ENCODE measurements around the gene NUCB1. TPM values are rescaled to one million over a fixed set of nuclear protein-coding genes. Genes with fewer than 3 reads are reported as not detected.

NUCB1 gene
- total RNA-seq, 1 donor from 2014 or later, result 310 TPM

GRCh38 chr19:48955308-48955958, 55.3 kb downstream of the NUCB1 start:
- TF ChIP-seq CTCF (IDR thresholded peaks at IDR 0.05), result no peak
- DNase-seq (no peak), ATAC-seq (no peak)
- intact Hi-C loops (cut with DNase I), result no loop called here
- Histone ChIP-seq H3K9me3 (no peaks in the 10 kb centered on the region), H3K27ac (peak overlapping the region; percentile 92), H3K4me3 (peak overlapping the region; percentile 100), H3K36me3 (peaks cover 11% of the 10 kb centered on the region), H3K27me3 (ENCODE audit: low read depth) (no peaks in the 10 kb centered on the region), H3K4me1 (peaks cover 21% of the 10 kb centered on the region)

- H3K27me3 ChIP-seq (ENCODE audit: low read depth), result no peaks in the 10 kb centered on the region
- H3K4me3 ChIP-seq, result no peak overlapping the region
- TF ChIP-seq CTCF (IDR thresholded peaks at IDR 0.05), result no peak
- no peak for DNase-seq
- peaks cover 15% of the 10 kb centered on the region for H3K36me3 ChIP-seq
- peaks cover 29% of the 10 kb centered on the region for H3K4me1 ChIP-seq
- no peak for ATAC-seq
- H3K9me3 ChIP-seq, result no peaks in the 10 kb centered on the region
- intact Hi-C loops (cut with DNase I), result no loop called here
- H3K27ac ChIP-seq, result no peak overlapping the region
Observed at GRCh38 chr19:48958006-48958405, 57.9 kb downstream of the NUCB1 start.

GRCh38 chr19:48959341-48960239, 59.5 kb downstream of the NUCB1 start:
- H3K27me3 ChIP-seq (ENCODE audit: low read depth), result no peaks in the 10 kb centered on the region
- no peak for TF ChIP-seq CTCF (IDR thresholded peaks at IDR 0.05)
- H3K27ac ChIP-seq, result no peak overlapping the region
- H3K4me3 ChIP-seq, result no peak overlapping the region
- peaks cover 15% of the 10 kb centered on the region for H3K36me3 ChIP-seq
- intact Hi-C loops (cut with DNase I), result no loop called here
- ATAC-seq (no peak), DNase-seq (no peak)
- H3K9me3 ChIP-seq, result no peaks in the 10 kb centered on the region
- peaks cover 39% of the 10 kb centered on the region for H3K4me1 ChIP-seq

GRCh38 chr19:48961051-48961649, 61.0 kb downstream of the NUCB1 start:
- H3K4me3 ChIP-seq, result no peak overlapping the region
- H3K36me3 ChIP-seq, result peaks cover 16% of the 10 kb centered on the region
- no peak for ATAC-seq
- H3K27me3 ChIP-seq (ENCODE audit: low read depth), result no peaks in the 10 kb centered on the region
- no peak for DNase-seq
- peak overlapping the region; percentile 24 for H3K27ac ChIP-seq
- H3K4me1 ChIP-seq, result peaks cover 30% of the 10 kb centered on the region
- intact Hi-C loops (cut with DNase I), result no loop called here
- no peak for TF ChIP-seq CTCF (IDR thresholded peaks at IDR 0.05)
- no peaks in the 10 kb centered on the region for H3K9me3 ChIP-seq

GRCh38 chr19:48961673-48962028, 61.5 kb downstream of the NUCB1 start:
- intact Hi-C loops (cut with DNase I), result no loop called here
- no peaks in the 10 kb centered on the region for H3K27me3 ChIP-seq (ENCODE audit: low read depth)
- peaks cover 32% of the 10 kb centered on the region for H3K4me1 ChIP-seq
- H3K4me3 ChIP-seq, result peak overlapping the region; percentile 34
- TF ChIP-seq CTCF (IDR thresholded peaks at IDR 0.05), result no peak
- peak overlapping the region; percentile 93 for H3K27ac ChIP-seq
- ATAC-seq (no peak), DNase-seq (no peak)
- H3K36me3 ChIP-seq, result peaks cover 16% of the 10 kb centered on the region
- no peaks in the 10 kb centered on the region for H3K9me3 ChIP-seq
